Hepatocyte (in vitro differentiated cells): ENCODE measurements around the gene PTRHD1.

Source experiments
- EZH2 ChIP-seq: fragments of 200-600 bp; sonication (generic); IDR thresholded peaks from 2 replicates; pipeline ENCODE4 v1.6.1; 2016; ENCODE audit warnings: antibody characterized with exemption, mild to moderate bottlenecking, borderline replicate concordance
- EZH2phosphoT487 ChIP-seq: fragments of 200-600 bp; sonication (generic); IDR thresholded peaks from one replicate; pipeline ENCODE4 v1.6.1; 2018; ENCODE audit warnings: antibody characterized with exemption, mild to moderate bottlenecking, low read depth, moderate library complexity; ENCODE audit not compliant: unreplicated experiment, severe bottlenecking
- TF ChIP-seq, protein P1 (sequence below): fragments of 200-600 bp; sonication (generic); IDR thresholded peaks from 2 replicates; pipeline ENCODE4 v1.5.1; 2016; ENCODE audit warnings: antibody characterized with exemption, mild to moderate bottlenecking; ENCODE audit not compliant: poor library complexity

- TF ChIP-seq EZH2 (no peak), EZH2phosphoT487 (no peak)
- TF ChIP-seq, protein P1, sequence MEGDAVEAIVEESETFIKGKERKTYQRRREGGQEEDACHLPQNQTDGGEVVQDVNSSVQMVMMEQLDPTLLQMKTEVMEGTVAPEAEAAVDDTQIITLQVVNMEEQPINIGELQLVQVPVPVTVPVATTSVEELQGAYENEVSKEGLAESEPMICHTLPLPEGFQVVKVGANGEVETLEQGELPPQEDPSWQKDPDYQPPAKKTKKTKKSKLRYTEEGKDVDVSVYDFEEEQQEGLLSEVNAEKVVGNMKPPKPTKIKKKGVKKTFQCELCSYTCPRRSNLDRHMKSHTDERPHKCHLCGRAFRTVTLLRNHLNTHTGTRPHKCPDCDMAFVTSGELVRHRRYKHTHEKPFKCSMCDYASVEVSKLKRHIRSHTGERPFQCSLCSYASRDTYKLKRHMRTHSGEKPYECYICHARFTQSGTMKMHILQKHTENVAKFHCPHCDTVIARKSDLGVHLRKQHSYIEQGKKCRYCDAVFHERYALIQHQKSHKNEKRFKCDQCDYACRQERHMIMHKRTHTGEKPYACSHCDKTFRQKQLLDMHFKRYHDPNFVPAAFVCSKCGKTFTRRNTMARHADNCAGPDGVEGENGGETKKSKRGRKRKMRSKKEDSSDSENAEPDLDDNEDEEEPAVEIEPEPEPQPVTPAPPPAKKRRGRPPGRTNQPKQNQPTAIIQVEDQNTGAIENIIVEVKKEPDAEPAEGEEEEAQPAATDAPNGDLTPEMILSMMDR: no peak
Observed at GRCh38 chr2:24837996-24838513, 44.9 kb upstream of the PTRHD1 start.
